Measurements from ENCODE around the gene OBI1. TPM values are rescaled to one million over a fixed set of nuclear protein-coding genes. Genes with fewer than 3 reads are reported as not detected.

OBI1 gene
- total RNA-seq, 1 donor from 2014 or later, result 10.0 TPM

- Histone ChIP-seq H3K9me3 (replicated peaks) (no peaks in the 10 kb centered on the region), H3K4me3 (no peak overlapping the region), H3K36me3 (no peaks in the 10 kb centered on the region), H3K4me1 (peaks cover 36% of the 10 kb centered on the region), H3K27me3 (ENCODE audit: low read depth) (peaks cover 97% of the 10 kb centered on the region), H3K27ac (replicated peaks) (no peak overlapping the region)
- DNase-seq, result no peak
- TF ChIP-seq CTCF (IDR thresholded peaks at IDR 0.05; ENCODE audit: borderline replicate concordance), result no peak
- intact Hi-C loops (cut with micrococcal nuclease), result no loop called here
These were observed 60.7 kb downstream of the OBI1 start for GRCh38 chr13:78598116-78598781.

GRCh38 chr13:78597602-78597932 is 61.4 kb downstream of the OBI1 start:
- intact Hi-C loops (cut with micrococcal nuclease), result no loop called here
- no peak for DNase-seq
- TF ChIP-seq CTCF (IDR thresholded peaks at IDR 0.05; ENCODE audit: borderline replicate concordance), result no peak

DNA sequence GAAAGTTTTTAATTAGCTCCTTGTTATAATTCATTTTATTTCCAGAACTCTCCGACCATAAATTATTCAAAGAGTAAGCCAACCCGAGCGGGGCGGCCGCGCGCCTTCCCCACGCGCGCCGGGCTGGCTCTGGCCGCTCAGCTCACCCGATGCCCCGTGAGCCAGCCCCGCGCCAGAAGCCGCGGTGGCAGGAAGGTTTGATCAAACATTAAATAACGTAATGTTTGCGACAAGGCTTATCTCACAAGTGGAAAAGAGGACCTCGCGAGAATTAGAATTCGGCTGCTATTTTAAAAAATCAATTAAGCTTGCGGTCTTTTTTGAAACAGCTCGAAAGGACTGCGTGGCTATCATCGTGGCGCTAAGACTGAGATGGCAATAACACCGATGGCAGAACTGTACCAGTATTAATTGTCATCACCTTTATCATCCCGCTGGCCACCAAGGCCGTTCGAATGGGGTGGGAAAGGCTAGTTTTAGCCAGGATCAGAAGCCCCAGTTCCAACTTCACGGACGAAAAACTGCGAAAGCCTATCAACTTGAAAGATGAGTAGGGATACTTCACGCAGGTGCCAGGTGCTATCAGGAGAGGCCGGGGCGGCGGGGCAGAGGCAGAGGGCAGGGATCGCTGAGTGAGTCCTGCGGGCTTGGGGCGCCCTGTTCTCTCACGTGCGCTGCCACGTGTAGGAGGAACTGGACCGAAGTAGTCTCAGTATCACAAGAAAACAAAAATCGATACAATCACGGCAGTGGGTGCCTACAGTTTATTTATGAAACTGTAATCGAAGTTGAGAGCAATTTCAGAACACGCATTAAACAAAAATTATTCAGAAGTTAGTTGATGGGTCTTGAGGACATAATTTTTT is 62.0 kb downstream of the OBI1 start:
- intact Hi-C loops (cut with micrococcal nuclease), result no loop called here
- TF ChIP-seq CTCF (IDR thresholded peaks at IDR 0.05; ENCODE audit: borderline replicate concordance), result no peak
- no peaks in the 10 kb centered on the region for H3K36me3 ChIP-seq
- H3K27me3 ChIP-seq (ENCODE audit: low read depth), result peaks cover 98% of the 10 kb centered on the region
- H3K4me1 ChIP-seq, result peaks cover 26% of the 10 kb centered on the region
- no peak overlapping the region for H3K27ac ChIP-seq (replicated peaks)
- H3K4me3 ChIP-seq, result peak overlapping the region; percentile 54
- no peaks in the 10 kb centered on the region for H3K9me3 ChIP-seq (replicated peaks)
- DNase-seq, result no peak

More at GRCh38 chr13:78597602-78597932, 61.4 kb downstream of the OBI1 start:
- H3K4me1 ChIP-seq, result peaks cover 30% of the 10 kb centered on the region
- H3K36me3 ChIP-seq, result no peaks in the 10 kb centered on the region
- no peaks in the 10 kb centered on the region for H3K9me3 ChIP-seq (replicated peaks)
- no peak overlapping the region for H3K27ac ChIP-seq (replicated peaks)
- peaks cover 97% of the 10 kb centered on the region for H3K27me3 ChIP-seq (ENCODE audit: low read depth)
- no peak overlapping the region for H3K4me3 ChIP-seq

DNA sequence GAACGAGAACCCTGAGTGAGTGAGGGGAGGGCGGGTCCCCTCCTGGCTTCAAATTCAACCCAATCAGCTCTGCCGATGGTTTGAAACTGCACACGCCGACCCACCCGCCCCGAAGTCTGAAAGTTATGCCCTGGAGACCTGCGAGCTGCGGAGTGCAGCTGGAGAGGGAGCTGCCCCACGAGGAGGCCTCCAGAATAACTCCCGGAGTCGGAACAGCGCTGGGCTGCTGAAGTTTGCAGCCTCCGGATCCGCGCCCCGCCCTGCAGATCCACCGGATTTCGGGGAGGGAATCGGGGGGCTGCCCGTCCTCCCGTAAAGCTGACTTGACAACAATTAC is 62.6 kb downstream of the OBI1 start:
- Histone ChIP-seq H3K27ac (replicated peaks) (no peak overlapping the region), H3K9me3 (replicated peaks) (no peaks in the 10 kb centered on the region), H3K4me1 (peaks cover 23% of the 10 kb centered on the region), H3K36me3 (no peaks in the 10 kb centered on the region), H3K27me3 (ENCODE audit: low read depth) (peaks cover 100% of the 10 kb centered on the region), H3K4me3 (peak overlapping the region; percentile 54)
- intact Hi-C loops (cut with micrococcal nuclease), result no loop called here
- DNase-seq, result no peak
- TF ChIP-seq CTCF (IDR thresholded peaks at IDR 0.05; ENCODE audit: borderline replicate concordance), result no peak

- intact Hi-C loops (cut with micrococcal nuclease), result no loop called here
- H3K27ac ChIP-seq (replicated peaks), result no peak overlapping the region
- DNase-seq, result no peak
- no peak for TF ChIP-seq CTCF (IDR thresholded peaks at IDR 0.05; ENCODE audit: borderline replicate concordance)
- peaks cover 20% of the 10 kb centered on the region for H3K4me1 ChIP-seq
- H3K27me3 ChIP-seq (ENCODE audit: low read depth), result peaks cover 100% of the 10 kb centered on the region
- H3K4me3 ChIP-seq, result peak overlapping the region; percentile 54
- no peaks in the 10 kb centered on the region for H3K36me3 ChIP-seq
- no peaks in the 10 kb centered on the region for H3K9me3 ChIP-seq (replicated peaks)
These were observed 63.2 kb downstream of the OBI1 start for GRCh38 chr13:78595495-78596398.

Data from left ventricle myocardium inferior (tissue), 1 donor.